Chondrocyte (in vitro differentiated cells): ENCODE data around the gene LSM3. TPM values are rescaled to one million over a fixed set of nuclear protein-coding genes. Genes with fewer than 3 reads are reported as not detected.

Experiments
- DNase-seq: peaks from one replicate; pipeline ENCODE4 v3.0.0; 2021; ENCODE audit warnings: mixed read lengths, low spot score
- H3K27ac Mint-ChIP-seq: one replicate; pipeline ENCODE4 v1.8.0; 2021; ENCODE audit warnings: mild to moderate bottlenecking, moderate library complexity, mixed read lengths; ENCODE audit not compliant: unreplicated experiment
- H3K27me3 Mint-ChIP-seq: 2 replicates; pipeline ENCODE4 v1.8.0; 2021; ENCODE audit warnings: low read depth, mixed read lengths
- H3K36me3 Mint-ChIP-seq: 2 replicates; pipeline ENCODE4 v1.8.0; 2021; ENCODE audit warnings: low read depth, mixed read lengths
- H3K4me1 Mint-ChIP-seq: 2 replicates; pipeline ENCODE4 v1.8.0; 2021; ENCODE audit warnings: low read depth, mild to moderate bottlenecking, mixed read lengths
- H3K4me3 Mint-ChIP-seq: one replicate; pipeline ENCODE4 v1.8.0; 2021; ENCODE audit warnings: mild to moderate bottlenecking, moderate library complexity, mixed read lengths; ENCODE audit not compliant: unreplicated experiment
- H3K9me3 Mint-ChIP-seq: 2 replicates; pipeline ENCODE4 v1.8.0; 2021; ENCODE audit warnings: low read depth, mixed read lengths
- total RNA-seq: library from RNA; stranded (reverse); gene quantifications from 3 replicates; pipeline ENCODE4 v1.2.1, GENCODE V29; 2021
- TF ChIP-seq, protein P1 (sequence below): fragments of 200-600 bp; sonication (generic); IDR thresholded peaks from 2 replicates; pipeline ENCODE4 v1.5.0; 2021; ENCODE audit warnings: antibody characterized with exemption, mild to moderate bottlenecking, moderate library complexity

Gene LSM3
- total RNA-seq, 1 donor from 2014 or later = 8.1 TPM

GRCh38 chr3:14231145-14231990, 52.8 kb downstream of the LSM3 start:
- DNase-seq = no peak
- H3K4me1 Mint-ChIP-seq = peaks cover 14% of the 10 kb centered on the region
- TF ChIP-seq, protein P1, sequence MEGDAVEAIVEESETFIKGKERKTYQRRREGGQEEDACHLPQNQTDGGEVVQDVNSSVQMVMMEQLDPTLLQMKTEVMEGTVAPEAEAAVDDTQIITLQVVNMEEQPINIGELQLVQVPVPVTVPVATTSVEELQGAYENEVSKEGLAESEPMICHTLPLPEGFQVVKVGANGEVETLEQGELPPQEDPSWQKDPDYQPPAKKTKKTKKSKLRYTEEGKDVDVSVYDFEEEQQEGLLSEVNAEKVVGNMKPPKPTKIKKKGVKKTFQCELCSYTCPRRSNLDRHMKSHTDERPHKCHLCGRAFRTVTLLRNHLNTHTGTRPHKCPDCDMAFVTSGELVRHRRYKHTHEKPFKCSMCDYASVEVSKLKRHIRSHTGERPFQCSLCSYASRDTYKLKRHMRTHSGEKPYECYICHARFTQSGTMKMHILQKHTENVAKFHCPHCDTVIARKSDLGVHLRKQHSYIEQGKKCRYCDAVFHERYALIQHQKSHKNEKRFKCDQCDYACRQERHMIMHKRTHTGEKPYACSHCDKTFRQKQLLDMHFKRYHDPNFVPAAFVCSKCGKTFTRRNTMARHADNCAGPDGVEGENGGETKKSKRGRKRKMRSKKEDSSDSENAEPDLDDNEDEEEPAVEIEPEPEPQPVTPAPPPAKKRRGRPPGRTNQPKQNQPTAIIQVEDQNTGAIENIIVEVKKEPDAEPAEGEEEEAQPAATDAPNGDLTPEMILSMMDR = no peak
- no peak overlapping the region for H3K4me3 Mint-ChIP-seq
- no peak overlapping the region for H3K27ac Mint-ChIP-seq
- peaks cover 4% of the 10 kb centered on the region for H3K36me3 Mint-ChIP-seq
- no peaks in the 10 kb centered on the region for H3K27me3 Mint-ChIP-seq
- peaks cover 4% of the 10 kb centered on the region for H3K9me3 Mint-ChIP-seq

- Mint-ChIP-seq H3K27me3 (no peaks in the 10 kb centered on the region), H3K9me3 (peaks cover 4% of the 10 kb centered on the region), H3K27ac (peak overlapping the region; percentile 20), H3K4me1 (peaks cover 14% of the 10 kb centered on the region), H3K4me3 (no peak overlapping the region), H3K36me3 (peaks cover 4% of the 10 kb centered on the region)
- TF ChIP-seq, protein P1 = no peak
- no peak for DNase-seq
Measured at GRCh38 chr3:14231998-14232501, 53.4 kb downstream of the LSM3 start.

GRCh38 chr3:14234251-14235002, 55.8 kb downstream of the LSM3 start:
- TF ChIP-seq, protein P1 = no peak
- H3K9me3 Mint-ChIP-seq = peaks cover 4% of the 10 kb centered on the region
- peaks cover 4% of the 10 kb centered on the region for H3K36me3 Mint-ChIP-seq
- H3K27ac Mint-ChIP-seq = no peak overlapping the region
- H3K4me3 Mint-ChIP-seq = no peak overlapping the region
- H3K27me3 Mint-ChIP-seq = no peaks in the 10 kb centered on the region
- H3K4me1 Mint-ChIP-seq = peaks cover 14% of the 10 kb centered on the region
- no peak for DNase-seq

GRCh38 chr3:14235003-14235911, 56.6 kb downstream of the LSM3 start:
- Mint-ChIP-seq H3K27ac (no peak overlapping the region), H3K27me3 (no peaks in the 10 kb centered on the region), H3K36me3 (peaks cover 6% of the 10 kb centered on the region), H3K4me1 (peaks cover 14% of the 10 kb centered on the region), H3K4me3 (no peak overlapping the region), H3K9me3 (peaks cover 4% of the 10 kb centered on the region)
- TF ChIP-seq, protein P1 = no peak
- DNase-seq = no peak
